Measurements from ENCODE around the gene SIRT1. TPM values are rescaled to one million over a fixed set of nuclear protein-coding genes. Genes with fewer than 3 reads are reported as not detected.
"Not testable (repeated sequence)": the region's sequence is repeated elsewhere in the genome, so short reads cannot be mapped to it uniquely, and the experiment has no call there.

The SIRT1 gene
- total RNA-seq, 4 donors from 2014 or later = 12.5 to 23.8 (median 20.7) TPM

DNA sequence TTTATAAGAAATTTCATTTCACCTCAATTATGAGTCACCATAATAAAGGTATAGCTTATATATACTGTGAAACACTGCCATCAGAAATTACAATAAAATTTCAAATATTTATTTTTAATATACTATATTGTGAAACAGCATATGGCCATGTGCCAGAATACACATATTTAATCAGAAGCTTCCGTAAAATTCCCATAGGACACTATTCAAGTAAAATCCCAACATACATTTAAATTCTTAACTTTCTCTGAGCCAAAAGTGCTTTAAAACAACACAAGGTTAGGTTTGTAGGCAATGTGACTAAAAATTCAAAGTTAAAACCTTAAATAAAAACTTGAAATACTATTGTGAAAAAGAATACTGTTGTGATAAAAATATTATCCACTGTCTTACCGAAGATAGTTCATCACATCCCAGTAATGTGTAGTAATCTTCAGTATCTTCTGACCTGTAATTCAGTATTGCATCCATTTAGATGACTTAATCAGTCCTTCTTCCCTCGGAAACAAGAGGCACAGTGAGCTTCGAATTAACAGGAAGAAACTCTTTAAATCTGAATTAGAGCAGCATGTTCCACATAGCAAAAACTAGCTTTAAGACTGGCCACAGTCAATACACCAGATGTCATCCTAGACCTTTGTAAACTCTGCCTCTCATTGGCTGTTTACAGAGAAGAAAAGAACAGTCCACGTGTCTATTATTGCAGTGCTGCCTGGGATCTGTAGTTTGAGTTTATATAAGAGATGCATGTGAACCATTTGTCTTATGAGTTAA is 46.7 kb upstream of the SIRT1 start, which contains the start of gene DNAJC12:
Gene DNAJC12, minus strand, starts transcription at position 648 of the 774 bp plus-strand sequence. Its CDS starts 177 bp downstream, at position 471.
- intact Hi-C loops (cut with DNase I; ENCODE audit: low total_unique reads) (no loop called here), in situ Hi-C loops (cut with MboI; ENCODE audit: low pct_ligation_motif_present in 1 of 4, low pct_unique_long_range_greater_than_20kb in 1 of 4, low sequenced_read_pairs in 3 of 4) (no loop called here)
- Histone ChIP-seq H3K36me3 (no peaks in the 10 kb centered on the region), H3K9me3 (no peaks in the 10 kb centered on the region), H3K27me3 (no peaks in the 10 kb centered on the region), H3K4me1 (no peaks in the 10 kb centered on the region), H3K4me3 (peak within 1 kb of the TSS; percentile 5 to 19 (median 9)), H3K27ac (peak within 1 kb of the TSS in 3 of 4 donors; percentile 15 to 51 (median 42))
- no peak for TF ChIP-seq POLR2A (IDR thresholded peaks at IDR 0.05)
- TF ChIP-seq, protein P1, sequence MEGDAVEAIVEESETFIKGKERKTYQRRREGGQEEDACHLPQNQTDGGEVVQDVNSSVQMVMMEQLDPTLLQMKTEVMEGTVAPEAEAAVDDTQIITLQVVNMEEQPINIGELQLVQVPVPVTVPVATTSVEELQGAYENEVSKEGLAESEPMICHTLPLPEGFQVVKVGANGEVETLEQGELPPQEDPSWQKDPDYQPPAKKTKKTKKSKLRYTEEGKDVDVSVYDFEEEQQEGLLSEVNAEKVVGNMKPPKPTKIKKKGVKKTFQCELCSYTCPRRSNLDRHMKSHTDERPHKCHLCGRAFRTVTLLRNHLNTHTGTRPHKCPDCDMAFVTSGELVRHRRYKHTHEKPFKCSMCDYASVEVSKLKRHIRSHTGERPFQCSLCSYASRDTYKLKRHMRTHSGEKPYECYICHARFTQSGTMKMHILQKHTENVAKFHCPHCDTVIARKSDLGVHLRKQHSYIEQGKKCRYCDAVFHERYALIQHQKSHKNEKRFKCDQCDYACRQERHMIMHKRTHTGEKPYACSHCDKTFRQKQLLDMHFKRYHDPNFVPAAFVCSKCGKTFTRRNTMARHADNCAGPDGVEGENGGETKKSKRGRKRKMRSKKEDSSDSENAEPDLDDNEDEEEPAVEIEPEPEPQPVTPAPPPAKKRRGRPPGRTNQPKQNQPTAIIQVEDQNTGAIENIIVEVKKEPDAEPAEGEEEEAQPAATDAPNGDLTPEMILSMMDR (IDR thresholded peaks at IDR 0.05) = no peak
- no peak for TF ChIP-seq EP300 (IDR thresholded peaks at IDR 0.05; ENCODE audit: low read depth)
- TF ChIP-seq POLR2AphosphoS5 (IDR thresholded peaks at IDR 0.05) = peak in 2 of 3 donors; percentile 32 to 38
- no peak for DNase-seq
- WGBS, 2 donors (ENCODE audit: low coverage in 1 of 2) = 15 to 18% methylated on average over 4 to 5 of the region's 5 CpGs

DNA sequence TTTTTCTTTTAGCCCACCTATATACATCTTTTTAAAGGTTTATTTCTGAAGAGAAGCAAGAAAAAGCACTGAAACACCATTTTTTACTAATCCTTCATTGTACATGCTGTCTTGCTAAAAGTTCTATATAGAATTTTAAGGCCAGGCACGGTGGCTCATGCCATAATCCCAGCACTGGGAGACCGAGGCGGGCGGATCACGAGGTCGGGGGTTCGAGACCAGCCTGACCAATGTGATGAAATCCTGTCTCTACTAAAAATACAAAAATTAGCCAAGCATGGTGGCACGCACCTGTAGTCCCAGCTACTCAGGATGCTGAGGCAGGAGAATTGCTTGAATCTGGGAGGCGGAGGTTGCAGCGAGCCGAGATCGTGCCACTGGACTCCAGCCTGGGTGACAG is 44.9 kb upstream of the SIRT1 start:
- H3K36me3 ChIP-seq; H3K27me3 ChIP-seq; DNase-seq; intact Hi-C loops (cut with DNase I; ENCODE audit: low total_unique reads); H3K27ac ChIP-seq; H3K4me3 ChIP-seq; H3K9me3 ChIP-seq; H3K4me1 ChIP-seq; in situ Hi-C loops (cut with MboI; ENCODE audit: low pct_ligation_motif_present in 1 of 4, low pct_unique_long_range_greater_than_20kb in 1 of 4, low sequenced_read_pairs in 3 of 4): not testable (repeated sequence)
- WGBS, 2 donors (ENCODE audit: low coverage in 1 of 2) = 92 to 97% methylated on average over 12 of the region's 12 CpGs

DNA sequence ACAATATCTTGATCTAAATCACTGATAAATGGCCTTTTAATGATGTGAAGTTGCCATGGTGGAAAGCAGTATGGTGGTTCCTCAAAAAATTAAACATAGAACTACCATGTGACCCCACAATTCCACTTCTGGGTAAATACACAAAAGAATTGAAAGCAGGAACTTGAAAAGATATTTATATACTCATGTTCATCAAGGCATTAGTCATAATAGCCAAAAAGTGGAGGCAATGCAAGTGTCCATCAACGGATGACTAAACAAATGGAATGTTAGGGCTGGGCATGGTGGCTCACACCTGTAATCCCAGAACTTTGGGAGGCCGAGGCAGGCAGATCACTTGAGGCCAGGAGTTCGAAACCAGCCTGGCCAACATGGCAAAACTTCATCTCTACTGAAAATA is 44.5 kb upstream of the SIRT1 start:
- intact Hi-C loops (cut with DNase I; ENCODE audit: low total_unique reads) = no loop called here
- WGBS, 2 donors (ENCODE audit: low coverage in 1 of 2) = 85 to 100% methylated on average over 2 to 3 of the region's 3 CpGs
- Histone ChIP-seq H3K9me3 (no peaks in the 10 kb centered on the region), H3K27ac (no peak overlapping the region), H3K36me3 (no peaks in the 10 kb centered on the region), H3K4me1 (peaks cover 0 to 5% (median 0%) of the 10 kb centered on the region in 4 donors), H3K27me3 (no peaks in the 10 kb centered on the region), H3K4me3 (no peak overlapping the region)
- DNase-seq = no peak
- in situ Hi-C loops (cut with MboI; ENCODE audit: low pct_ligation_motif_present in 1 of 4, low pct_unique_long_range_greater_than_20kb in 1 of 4, low sequenced_read_pairs in 3 of 4) = no loop called here
- TF ChIP-seq POLR2AphosphoS5 (IDR thresholded peaks at IDR 0.05) = no peak
- TF ChIP-seq EP300 (IDR thresholded peaks at IDR 0.05; ENCODE audit: low read depth) = no peak
- no peak for TF ChIP-seq POLR2A (IDR thresholded peaks at IDR 0.05)

DNA sequence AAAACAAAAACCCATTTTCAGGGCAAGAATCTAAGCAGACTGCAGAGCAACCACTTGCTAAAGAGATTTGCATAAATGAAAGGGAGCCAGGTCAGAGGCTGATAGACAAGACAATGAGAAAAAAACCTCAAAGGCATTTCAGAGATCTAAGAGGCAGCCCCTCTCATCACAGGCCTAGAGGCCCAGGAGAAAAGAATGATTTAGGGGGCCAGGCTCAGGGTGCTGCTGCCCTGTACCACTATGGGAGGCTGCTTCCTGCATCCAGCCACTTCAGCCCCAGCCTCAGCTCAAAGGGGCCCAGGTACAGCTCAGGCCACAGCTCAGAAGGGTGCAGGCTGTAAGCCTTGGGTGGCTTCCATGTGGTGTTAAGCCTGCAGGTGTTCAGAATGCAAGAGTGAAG is 42.7 kb upstream of the SIRT1 start:
- in situ Hi-C loops (cut with MboI; ENCODE audit: low pct_ligation_motif_present in 1 of 4, low pct_unique_long_range_greater_than_20kb in 1 of 4, low sequenced_read_pairs in 3 of 4) (no loop called here), intact Hi-C loops (cut with DNase I; ENCODE audit: low total_unique reads) (no loop called here)
- Histone ChIP-seq H3K27me3 (no peaks in the 10 kb centered on the region), H3K27ac (no peak overlapping the region), H3K4me1 (peaks cover 0 to 5% (median 0%) of the 10 kb centered on the region in 4 donors), H3K36me3 (no peaks in the 10 kb centered on the region), H3K4me3 (no peak overlapping the region), H3K9me3 (no peaks in the 10 kb centered on the region)
- TF ChIP-seq POLR2AphosphoS5 (IDR thresholded peaks at IDR 0.05) = no peak
- no peak for TF ChIP-seq EP300 (IDR thresholded peaks at IDR 0.05; ENCODE audit: low read depth)
- TF ChIP-seq, protein P1 (IDR thresholded peaks at IDR 0.05) = no peak
- TF ChIP-seq POLR2A (IDR thresholded peaks at IDR 0.05) = no peak
- DNase-seq = no peak

GRCh38 chr10:67843284-67843683 is 41.2 kb upstream of the SIRT1 start:
- H3K9me3 ChIP-seq = no peaks in the 10 kb centered on the region
- H3K27me3 ChIP-seq = no peaks in the 10 kb centered on the region
- in situ Hi-C loops (cut with MboI; ENCODE audit: low pct_ligation_motif_present in 1 of 4, low pct_unique_long_range_greater_than_20kb in 1 of 4, low sequenced_read_pairs in 3 of 4) (no loop called here), intact Hi-C loops (cut with DNase I; ENCODE audit: low total_unique reads) (no loop called here)
- no peak overlapping the region for H3K4me3 ChIP-seq
- H3K4me1 ChIP-seq = peaks cover 0 to 5% (median 0%) of the 10 kb centered on the region in 4 donors
- WGBS, 2 donors (ENCODE audit: low coverage in 1 of 2) = 95% methylated on average over 2 of the region's 2 CpGs; no CpG with 5 or more reads in 1 of the 2 donors
- no peak overlapping the region for H3K27ac ChIP-seq
- no peaks in the 10 kb centered on the region for H3K36me3 ChIP-seq
- DNase-seq = no peak
- TF ChIP-seq POLR2A (IDR thresholded peaks at IDR 0.05) (no peak), POLR2AphosphoS5 (IDR thresholded peaks at IDR 0.05) (no peak), EP300 (IDR thresholded peaks at IDR 0.05; ENCODE audit: low read depth) (no peak)
- TF ChIP-seq, protein P1 (IDR thresholded peaks at IDR 0.05) = no peak

Data from transverse colon (tissue), 4 donors.